ENCODE results near the gene PACRG. TPM values are rescaled to one million over a fixed set of nuclear protein-coding genes. Genes with fewer than 3 reads are reported as not detected.

Gene PACRG
- total RNA-seq, 1 experiment from 2014 or later, result 0.26 TPM

GRCh38 chr6:163260911-163261310 lies 533.1 kb downstream of the PACRG start:
- Mint-ChIP-seq H3K4me1 (peaks cover 54% of the 10 kb centered on the region in 2 experiments), H3K27me3 (ENCODE audit: low read depth) (peaks cover 29% of the 10 kb centered on the region), H3K27ac (peak overlapping the region; percentile 76 to 99 (median 97); a peak in 6 of 7 replicates), H3K4me3 (peak overlapping the region; percentile 55 to 69), H3K36me3 (ENCODE audit: insufficient read depth in 1 of 3, low read depth in 3 of 3) (peaks cover 7 to 9% (median 8%) of the 10 kb centered on the region in 3 experiments; a peak in 5 of 7 replicates), H3K9me3 (peaks cover 5 to 9% of the 10 kb centered on the region in 2 experiments; a peak in 3 of 5 replicates)
- Histone ChIP-seq H3K23me2 (ENCODE audit: insufficient read length, low read depth, low read length, poor library complexity, severe bottlenecking) (peaks cover 7% of the 10 kb centered on the region), H3K14ac (ENCODE audit: insufficient read depth, low read length) (no peak overlapping the region), H2BK15ac (ENCODE audit: low read depth, low read length) (no peak overlapping the region), H3K4ac (ENCODE audit: low read depth, low read length) (no peak overlapping the region), H3K4me2 (ENCODE audit: insufficient read depth, insufficient read length, low read length) (peak overlapping the region; percentile 61), H3K79me1 (ENCODE audit: insufficient read depth, low read depth, low read length, poor library complexity, severe bottlenecking) (no peaks in the 10 kb centered on the region), H3T11ph (ENCODE audit: low read length) (no peak overlapping the region), H4K5ac (ENCODE audit: insufficient read length, low read depth, low read length) (no peak overlapping the region), H3K23ac (ENCODE audit: insufficient read length, low read depth, low read length) (no peak overlapping the region), H3K56ac (ENCODE audit: insufficient read length, low read depth, low read length) (no peak overlapping the region), H3K18ac (ENCODE audit: insufficient read length, low read depth, low read length) (no peak overlapping the region), H2AFZ (ENCODE audit: low read length) (no peak overlapping the region), H2BK12ac (ENCODE audit: insufficient read length, low read depth, low read length) (no peak overlapping the region), H4K91ac (ENCODE audit: insufficient read length, low read depth, low read length) (no peak overlapping the region), H4K20me1 (ENCODE audit: control insufficient read depth, insufficient read depth, insufficient read length) (no peaks in the 10 kb centered on the region), H3K4me1 (ENCODE audit: insufficient read depth, low read length) (peaks cover 2% of the 10 kb centered on the region; the same call in 1 of the 2 replicates), H3K79me2 (ENCODE audit: insufficient read depth, low read length) (no peaks in the 10 kb centered on the region), H4K8ac (replicated peaks; ENCODE audit: insufficient read length, low read depth, low read length) (no peak overlapping the region), H2BK20ac (ENCODE audit: low read depth, low read length, poor library complexity, severe bottlenecking) (no peak overlapping the region), H3K9me3 (ENCODE audit: control insufficient read depth, low read depth, low read length) (no peaks in the 10 kb centered on the region), H2AK5ac (ENCODE audit: insufficient read length, low read length) (no peak overlapping the region), H3K27ac (ENCODE audit: insufficient read length, low read depth, low read length) (peak overlapping the region; percentile 22), H2BK5ac (ENCODE audit: insufficient read length, low read length) (no peak overlapping the region), H3K9ac (ENCODE audit: extremely low read depth, insufficient read length, low read length) (no peak overlapping the region), H3K27me3 (ENCODE audit: insufficient read depth, low read length) (peaks cover 11% of the 10 kb centered on the region), H2BK120ac (ENCODE audit: low read depth, low read length, poor library complexity, severe bottlenecking) (no peak overlapping the region)
- no peak for TF ChIP-seq CTCF (conservative IDR thresholded peaks at IDR 0.05)
- no peak for DNase-seq
- no CpG with 5 or more reads among the region's 8 CpGs for WGBS (ENCODE audit: extremely low coverage, insufficient read length, low lambda C conversion rate)
